ENCODE results near the gene VPS52. TPM values are rescaled to one million over a fixed set of nuclear protein-coding genes. Genes with fewer than 3 reads are reported as not detected.
A peak's percentile ranks its signal among the peaks of the same experiment; 100 is the strongest.

VPS52 gene
- total and polyA plus RNA-seq, 9 of the 15 experiments (the other 6 are each of a cell fraction or from before 2014, with no cell fraction given) = 24.4 to 103 (median 40.2) TPM

- TF ChIP-seq, protein P1, sequence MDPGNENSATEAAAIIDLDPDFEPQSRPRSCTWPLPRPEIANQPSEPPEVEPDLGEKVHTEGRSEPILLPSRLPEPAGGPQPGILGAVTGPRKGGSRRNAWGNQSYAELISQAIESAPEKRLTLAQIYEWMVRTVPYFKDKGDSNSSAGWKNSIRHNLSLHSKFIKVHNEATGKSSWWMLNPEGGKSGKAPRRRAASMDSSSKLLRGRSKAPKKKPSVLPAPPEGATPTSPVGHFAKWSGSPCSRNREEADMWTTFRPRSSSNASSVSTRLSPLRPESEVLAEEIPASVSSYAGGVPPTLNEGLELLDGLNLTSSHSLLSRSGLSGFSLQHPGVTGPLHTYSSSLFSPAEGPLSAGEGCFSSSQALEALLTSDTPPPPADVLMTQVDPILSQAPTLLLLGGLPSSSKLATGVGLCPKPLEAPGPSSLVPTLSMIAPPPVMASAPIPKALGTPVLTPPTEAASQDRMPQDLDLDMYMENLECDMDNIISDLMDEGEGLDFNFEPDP (CRISPR knock-in tag; IDR thresholded peaks at IDR 0.05) = 0 out of 2 replicates have a peak, but pooled peaks have one; percentile 75
- TF ChIP-seq RREB1 (CRISPR knock-in tag; IDR thresholded peaks at IDR 0.05) (0 out of 2 replicates have a peak, but pooled peaks have one; percentile 36), MBD2 (IDR thresholded peaks at IDR 0.05; ENCODE audit: borderline replicate concordance, low read depth) (no peak), AFF1 (IDR thresholded peaks at IDR 0.05; ENCODE audit: low read depth in 1 of 2, partially characterized antibody in 2 of 2) (no peak), PPARD (CRISPR knock-in tag; IDR thresholded peaks at IDR 0.05) (no peak), SIN3A (IDR thresholded peaks at IDR 0.05; ENCODE audit: borderline replicate concordance in 2 of 2, control insufficient read depth in 1 of 2, low read depth in 2 of 2, low read length in 2 of 2) (no peak; a peak in 1 of 4 replicates), ZNF134 (CRISPR knock-in tag; conservative IDR thresholded peaks at IDR 0.05) (0 out of 2 replicates have a peak, but pooled peaks have one; percentile 33), MAFG (tag; conservative IDR thresholded peaks at IDR 0.05) (no peak), ZNF764 (CRISPR knock-in tag; IDR thresholded peaks at IDR 0.05; ENCODE audit: low read depth) (no peak), HINFP (tag; conservative IDR thresholded peaks at IDR 0.05; ENCODE audit: low read depth) (0 out of 2 replicates have a peak, but pooled peaks have one; percentile 56), NCOA6 (IDR thresholded peaks at IDR 0.05) (no peak), HDAC3 (IDR thresholded peaks at IDR 0.05; ENCODE audit: borderline replicate concordance, partially characterized antibody) (no peak), SNIP1 (IDR thresholded peaks at IDR 0.05; ENCODE audit: low read depth) (0 out of 2 replicates have a peak, but pooled peaks have one; percentile 22)
Measured at GRCh38 chr6:33298773-33299236, 27.1 kb upstream of the VPS52 start, which contains the start of gene RGL2 (continued).
